T-helper 17 cell (primary cell): Measurements from ENCODE around the gene MCF2L2. TPM values are rescaled to one million over a fixed set of nuclear protein-coding genes. Genes with fewer than 3 reads are reported as not detected.

Experiments used
- ATAC-seq: fragments of 150-1000 bp; cut with Tn5 transposase; 2 replicates; pipeline ENCODE4 v1.10.0; 2021; ENCODE audit warnings: mild to moderate bottlenecking, moderate library complexity
- DNase-seq, 3 donors: peaks; one replicate each; pipeline versions ENCODE4 v3.0.0 to v3.0.0-alpha.2; 2020 to 2021
- H3K9me3 ChIP-seq: one replicate; pipeline ENCODE4 v1.7.0; 2013; ENCODE audit warnings: low read length, mild to moderate bottlenecking; ENCODE audit not compliant: control insufficient read depth, poor library complexity, severe bottlenecking
- H3K27ac Mint-ChIP-seq: one replicate; pipeline ENCODE4 v1.8.0; 2022; ENCODE audit warnings: mild to moderate bottlenecking, moderate library complexity, mixed read lengths
- H3K27me3 Mint-ChIP-seq: one replicate; pipeline ENCODE4 v1.8.0; 2022; ENCODE audit warnings: mixed read lengths
- H3K36me3 Mint-ChIP-seq: one replicate; pipeline ENCODE4 v1.8.0; 2022; ENCODE audit warnings: low read depth, mixed read lengths
- H3K4me1 Mint-ChIP-seq: one replicate; pipeline ENCODE4 v1.8.0; 2022; ENCODE audit warnings: mild to moderate bottlenecking, mixed read lengths
- H3K4me3 Mint-ChIP-seq: one replicate; pipeline ENCODE4 v1.8.0; 2022; ENCODE audit warnings: mild to moderate bottlenecking, moderate library complexity, mixed read lengths
- total RNA-seq, 4 donors: library from RNA in 2 of 4; stranded (reverse) in 2 of 4; gene quantifications; one replicate each; pipeline ENCODE4 v1.2.3 and lab custom pipeline; 2022 to 2026

Gene MCF2L2
- total RNA-seq, 2 donors from 2014 or later = 25.7 to 27.2 TPM

DNA sequence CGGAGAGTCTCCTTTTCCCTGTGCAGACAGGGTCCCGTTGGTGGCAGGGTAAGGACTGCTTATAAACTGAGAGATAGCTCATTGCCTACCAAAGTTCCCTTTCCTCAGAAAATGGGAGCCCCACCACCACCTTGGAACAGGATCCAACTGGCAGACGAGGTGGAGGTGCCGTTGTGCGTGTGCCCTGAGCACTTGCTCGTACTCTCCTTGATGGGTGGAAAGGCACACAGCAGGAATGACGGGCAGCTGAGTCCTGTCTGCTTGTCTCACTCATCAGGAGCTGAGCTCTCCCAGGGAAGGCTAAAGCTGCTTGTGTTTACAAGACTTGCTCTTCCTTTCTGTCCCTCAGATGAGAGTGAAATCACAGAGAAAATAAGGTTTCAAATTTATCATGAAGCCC lies 114.7 kb downstream of the MCF2L2 start:
- Mint-ChIP-seq H3K27ac (peak overlapping the region; percentile 34), H3K36me3 (peaks cover 10% of the 10 kb centered on the region), H3K27me3 (no peaks in the 10 kb centered on the region), H3K4me3 (no peak overlapping the region), H3K4me1 (peaks cover 4% of the 10 kb centered on the region)
- H3K9me3 ChIP-seq = no peaks in the 10 kb centered on the region
- DNase-seq = no peak
- no peak for ATAC-seq

DNA sequence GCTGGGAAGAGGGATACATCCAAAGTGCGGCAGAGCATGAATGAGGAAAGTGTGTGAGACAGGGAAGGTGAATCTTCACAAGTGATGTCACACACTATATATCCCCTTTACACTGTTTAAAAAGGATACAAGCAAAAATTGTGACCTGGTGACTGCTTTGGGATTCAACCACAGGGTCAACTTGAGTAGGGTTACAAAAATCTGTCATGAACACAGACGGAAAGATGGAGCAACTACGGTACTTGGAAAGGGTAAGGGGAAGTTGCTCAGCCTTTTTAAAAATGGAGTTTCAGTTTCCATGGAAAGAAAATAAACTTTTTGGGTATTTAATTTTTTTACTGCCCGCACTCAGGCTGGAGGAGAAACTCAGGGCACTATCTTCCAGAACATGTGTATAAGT lies 115.1 kb downstream of the MCF2L2 start:
- H3K27ac Mint-ChIP-seq = no peak overlapping the region
- no peak overlapping the region for H3K4me3 Mint-ChIP-seq
- no peaks in the 10 kb centered on the region for H3K27me3 Mint-ChIP-seq
- ATAC-seq = no peak
- no peak for DNase-seq
- no peaks in the 10 kb centered on the region for H3K9me3 ChIP-seq
- peaks cover 10% of the 10 kb centered on the region for H3K36me3 Mint-ChIP-seq
- H3K4me1 Mint-ChIP-seq = peaks cover 4% of the 10 kb centered on the region

DNA sequence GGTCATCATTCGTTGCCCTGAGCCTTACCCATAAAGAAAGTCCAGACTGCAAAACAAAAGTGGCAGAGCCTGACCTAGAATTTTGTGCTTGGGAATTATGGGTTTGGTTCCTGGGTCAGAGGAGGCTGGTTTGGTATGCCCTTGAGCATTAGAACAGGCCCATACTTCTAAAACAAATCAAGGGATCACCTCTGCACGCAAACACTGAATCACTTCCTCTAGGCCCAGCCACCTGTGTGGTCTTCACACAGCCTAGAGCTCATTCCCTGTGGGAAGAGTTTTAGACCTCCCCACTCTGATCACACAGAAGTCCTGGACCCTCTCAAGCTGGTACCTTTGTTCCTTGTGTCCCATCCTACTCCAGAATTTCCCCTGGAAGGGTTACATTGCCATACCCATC lies 116.0 kb downstream of the MCF2L2 start:
- no peaks in the 10 kb centered on the region for H3K9me3 ChIP-seq
- Mint-ChIP-seq H3K27me3 (no peaks in the 10 kb centered on the region), H3K4me1 (peaks cover 2% of the 10 kb centered on the region), H3K4me3 (no peak overlapping the region), H3K36me3 (peaks cover 12% of the 10 kb centered on the region), H3K27ac (no peak overlapping the region)
- DNase-seq (no peak), ATAC-seq (no peak)

DNA sequence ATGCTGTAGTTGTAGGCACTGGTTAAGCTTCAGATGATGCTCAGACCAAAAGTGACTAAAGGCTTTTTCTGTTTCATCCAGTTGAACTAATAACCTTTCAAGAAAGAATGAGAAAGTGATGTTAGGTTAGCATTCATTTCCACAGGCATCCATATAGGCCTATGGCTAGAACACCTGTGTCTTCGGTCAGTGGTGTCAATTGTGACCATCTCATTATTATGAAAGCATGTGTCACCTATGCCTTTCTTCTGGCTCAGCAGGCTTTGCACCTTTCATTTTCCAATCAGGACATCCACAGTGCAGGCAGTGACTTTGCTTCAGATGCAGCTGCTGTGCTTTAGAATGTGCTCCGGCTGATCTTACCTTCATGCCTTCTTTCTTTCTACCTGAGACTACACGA lies 117.5 kb downstream of the MCF2L2 start:
- peaks cover 2% of the 10 kb centered on the region for H3K4me1 Mint-ChIP-seq
- ATAC-seq (no peak), DNase-seq (no peak)
- no peak overlapping the region for H3K4me3 Mint-ChIP-seq
- no peaks in the 10 kb centered on the region for H3K9me3 ChIP-seq
- no peaks in the 10 kb centered on the region for H3K27me3 Mint-ChIP-seq
- H3K36me3 Mint-ChIP-seq = peaks cover 14% of the 10 kb centered on the region
- H3K27ac Mint-ChIP-seq = no peak overlapping the region

DNA sequence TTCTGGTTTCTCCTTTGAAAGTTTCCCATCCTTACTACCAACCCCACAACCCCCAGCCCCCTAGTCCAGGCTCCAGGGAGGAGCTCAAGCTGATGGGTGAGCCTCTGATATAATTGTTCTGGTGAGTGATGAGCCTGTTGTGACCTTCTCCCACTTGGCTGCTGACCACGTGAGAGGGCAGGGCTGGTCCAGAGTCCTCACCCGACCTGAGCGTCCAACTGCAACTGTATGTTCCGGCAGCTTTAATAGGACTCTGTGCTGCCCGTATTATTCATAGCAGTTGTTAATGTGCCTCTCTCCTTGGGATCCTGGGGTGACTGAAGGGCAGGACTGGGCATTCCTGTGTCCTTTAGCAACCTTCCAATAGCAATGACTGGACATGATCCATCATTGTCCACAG lies 119.1 kb downstream of the MCF2L2 start:
- no peaks in the 10 kb centered on the region for H3K27me3 Mint-ChIP-seq
- H3K9me3 ChIP-seq = no peaks in the 10 kb centered on the region
- H3K36me3 Mint-ChIP-seq = peaks cover 14% of the 10 kb centered on the region
- no peaks in the 10 kb centered on the region for H3K4me1 Mint-ChIP-seq
- no peak overlapping the region for H3K27ac Mint-ChIP-seq
- no peak overlapping the region for H3K4me3 Mint-ChIP-seq
- ATAC-seq (no peak), DNase-seq (no peak)

DNA sequence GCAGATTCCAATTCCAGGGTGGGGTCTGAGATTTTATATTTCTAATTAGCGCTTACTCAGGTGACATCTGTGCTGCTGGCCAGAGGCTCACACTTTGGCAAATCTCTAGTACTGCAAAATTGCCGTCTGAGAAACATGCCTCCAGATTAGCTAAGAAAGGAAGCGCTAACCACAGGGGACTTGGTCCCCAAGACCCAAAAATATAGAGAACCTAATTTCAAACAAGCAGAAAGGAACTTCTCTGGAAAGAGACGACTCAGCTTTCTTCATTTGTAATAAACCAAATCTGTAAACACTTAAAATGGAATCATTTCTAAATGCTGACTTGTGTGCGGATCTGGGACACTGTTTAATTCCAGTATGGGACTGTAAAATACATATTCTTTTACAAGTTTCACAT lies 119.7 kb downstream of the MCF2L2 start:
- H3K4me1 Mint-ChIP-seq = peaks cover 3% of the 10 kb centered on the region
- H3K9me3 ChIP-seq = no peaks in the 10 kb centered on the region
- H3K27me3 Mint-ChIP-seq = no peaks in the 10 kb centered on the region
- ATAC-seq = no peak
- H3K4me3 Mint-ChIP-seq = no peak overlapping the region
- peaks cover 15% of the 10 kb centered on the region for H3K36me3 Mint-ChIP-seq
- no peak for DNase-seq
- H3K27ac Mint-ChIP-seq = no peak overlapping the region

DNA sequence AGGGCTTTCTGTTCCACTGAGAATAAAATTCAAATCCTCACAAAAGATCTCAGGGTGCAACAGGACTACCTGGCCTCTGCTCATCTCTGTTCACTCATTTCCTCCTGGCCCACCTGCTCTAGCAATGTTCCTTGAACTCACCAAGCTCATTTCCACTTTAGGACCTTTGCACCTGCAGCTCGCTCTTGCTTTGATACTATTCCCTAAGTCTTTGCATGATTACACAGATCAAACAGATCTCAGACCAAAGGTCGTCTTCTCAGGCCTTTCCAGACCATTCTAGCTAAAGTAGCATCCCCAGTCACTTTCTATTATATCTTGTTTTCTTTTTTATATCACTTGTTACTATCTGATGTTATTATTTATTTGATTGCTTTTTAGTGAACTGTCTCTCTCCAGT lies 120.7 kb downstream of the MCF2L2 start:
- H3K4me3 Mint-ChIP-seq = no peak overlapping the region
- peaks cover 19% of the 10 kb centered on the region for H3K36me3 Mint-ChIP-seq
- no peaks in the 10 kb centered on the region for H3K9me3 ChIP-seq
- ATAC-seq (no peak), DNase-seq (no peak)
- H3K27me3 Mint-ChIP-seq = no peaks in the 10 kb centered on the region
- H3K27ac Mint-ChIP-seq = peak overlapping the region; percentile 61
- peaks cover 7% of the 10 kb centered on the region for H3K4me1 Mint-ChIP-seq

DNA sequence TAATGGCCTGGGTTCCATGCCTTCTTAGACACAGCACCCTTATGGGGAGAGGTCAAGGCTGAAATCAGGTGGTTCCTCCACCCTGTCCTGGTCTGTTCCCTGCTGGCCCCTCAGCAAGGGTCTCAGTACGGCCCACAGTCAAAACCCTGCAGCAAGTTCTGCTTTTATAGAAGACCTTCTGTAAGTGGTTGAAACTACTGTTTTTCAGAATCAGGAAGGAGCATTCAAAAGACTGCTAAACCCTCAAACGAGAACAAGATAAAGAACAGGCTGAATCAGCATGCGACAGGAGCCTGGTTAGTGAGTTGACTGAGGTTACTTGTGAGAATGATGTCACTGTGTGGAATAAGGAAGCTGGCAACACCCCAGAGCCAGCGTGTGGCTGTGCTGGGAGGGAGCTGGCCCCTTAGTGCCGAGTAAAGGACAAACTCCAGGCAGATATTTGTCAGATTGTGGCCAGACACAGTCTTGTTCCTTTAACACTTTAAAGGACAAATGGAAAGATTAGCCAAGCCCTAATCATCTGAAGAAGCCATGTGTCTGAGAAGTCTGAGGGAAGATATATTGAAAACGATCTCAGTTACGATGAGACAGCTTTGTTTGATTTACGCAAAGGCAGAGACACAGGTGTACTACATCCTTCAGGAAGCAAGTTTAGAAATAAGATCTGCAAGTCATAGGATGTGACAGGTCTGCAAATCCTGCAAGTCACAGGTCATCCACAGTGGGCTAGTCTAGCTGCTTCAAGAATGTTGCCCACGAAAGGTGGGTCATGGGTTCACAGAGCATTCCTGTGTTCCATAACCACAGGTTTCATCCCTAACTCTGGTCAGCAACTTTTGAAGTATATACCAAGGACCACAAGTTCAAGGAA lies 121.4 kb downstream of the MCF2L2 start:
- peak; percentile 78 for ATAC-seq
- no peaks in the 10 kb centered on the region for H3K9me3 ChIP-seq
- Mint-ChIP-seq H3K4me3 (no peak overlapping the region), H3K27ac (no peak overlapping the region), H3K27me3 (no peaks in the 10 kb centered on the region), H3K36me3 (peaks cover 21% of the 10 kb centered on the region), H3K4me1 (peaks cover 8% of the 10 kb centered on the region)
- no peak for DNase-seq

DNA sequence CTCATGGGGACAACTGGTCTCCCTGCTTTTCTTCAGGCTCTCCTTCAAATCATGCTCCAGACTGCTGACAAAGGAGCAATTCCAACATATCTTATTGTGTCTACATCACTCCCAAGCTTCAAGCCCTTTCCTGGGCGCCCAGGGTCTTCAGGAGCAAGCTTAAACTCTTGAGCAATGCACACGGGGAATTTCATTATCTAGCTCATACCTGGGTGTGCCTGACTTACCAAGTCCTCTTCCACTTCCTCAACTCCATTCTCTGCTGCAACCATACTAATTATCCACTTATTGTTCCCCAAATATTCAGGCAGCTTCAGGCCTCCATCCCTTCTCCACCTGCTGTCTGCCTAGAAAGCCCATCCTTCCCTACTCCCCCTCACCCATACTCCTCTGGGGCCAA lies 124.7 kb downstream of the MCF2L2 start:
- peak overlapping the region; percentile 86 for H3K27ac Mint-ChIP-seq

DNA sequence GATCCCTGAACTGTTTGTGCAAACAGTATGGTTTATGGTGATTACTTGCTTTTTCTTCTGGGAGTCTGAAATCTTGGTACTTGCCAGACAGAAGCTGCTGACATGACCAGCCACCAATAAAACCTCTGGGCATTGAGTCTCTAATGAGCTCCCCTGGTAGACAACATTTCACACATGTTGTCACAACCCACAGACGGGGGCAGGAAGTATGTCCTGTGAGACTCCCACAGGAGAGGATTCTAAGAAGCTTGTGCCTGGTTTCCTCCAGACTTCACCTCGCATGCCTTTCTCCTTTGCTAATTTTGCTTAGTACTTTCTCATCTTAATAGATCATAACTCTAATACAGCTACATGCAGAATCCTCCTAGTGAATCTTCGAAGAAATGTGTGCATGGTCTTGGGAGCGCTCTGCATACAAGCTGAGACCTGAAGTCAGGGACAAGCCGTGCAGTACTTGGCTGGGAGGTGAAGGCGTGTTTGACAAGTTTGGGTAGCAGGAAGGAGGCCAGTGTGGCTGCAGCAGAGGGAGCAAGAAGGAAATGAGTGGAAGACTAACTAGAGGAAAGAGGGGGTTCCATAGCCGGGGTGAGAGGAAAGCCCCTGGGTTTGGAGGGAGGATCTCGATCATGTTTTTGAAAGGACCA lies 126.4 kb downstream of the MCF2L2 start:
- no peak for ATAC-seq

More for the DNA sequence above, 124.7 kb downstream of the MCF2L2 start:
- H3K4me1 Mint-ChIP-seq = peaks cover 11% of the 10 kb centered on the region
- peak overlapping the region; percentile 72 for H3K4me3 Mint-ChIP-seq
- ATAC-seq (no peak), DNase-seq (no peak)
- H3K9me3 ChIP-seq = no peaks in the 10 kb centered on the region
- H3K36me3 Mint-ChIP-seq = peaks cover 13% of the 10 kb centered on the region
- no peaks in the 10 kb centered on the region for H3K27me3 Mint-ChIP-seq

DNA sequence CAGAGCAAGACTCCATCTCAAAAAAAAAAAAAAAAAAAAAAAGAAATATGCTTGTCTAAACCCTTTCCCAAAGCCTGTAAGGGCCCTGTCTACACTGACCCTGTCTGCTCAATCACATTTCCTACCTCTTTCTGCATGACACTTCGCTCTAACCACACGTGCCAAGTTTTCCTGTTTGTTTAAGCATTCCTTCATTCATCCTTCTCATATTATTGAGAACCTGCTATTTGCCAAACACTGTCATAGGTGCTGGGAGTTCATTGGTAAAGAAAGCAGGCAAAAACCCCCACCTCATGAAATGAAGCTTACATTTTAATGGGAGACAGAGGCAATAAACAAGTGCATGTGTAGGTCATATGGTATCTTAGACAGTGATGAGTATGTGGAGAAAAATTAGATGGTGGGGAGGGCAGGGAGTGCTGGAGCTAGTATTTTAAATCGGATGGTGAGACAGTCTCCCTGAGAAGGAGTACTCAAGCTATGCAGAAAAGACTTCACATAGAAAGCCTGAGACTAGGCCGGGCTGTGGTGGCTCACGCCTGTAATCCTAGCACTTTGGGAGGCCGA lies 127.3 kb downstream of the MCF2L2 start:
- no peak for DNase-seq
- peaks cover 14% of the 10 kb centered on the region for H3K4me1 Mint-ChIP-seq
- no peaks in the 10 kb centered on the region for H3K27me3 Mint-ChIP-seq

More for the DNA sequence above, 126.4 kb downstream of the MCF2L2 start:
- no peaks in the 10 kb centered on the region for H3K9me3 ChIP-seq
- no peak overlapping the region for H3K4me3 Mint-ChIP-seq
- no peak overlapping the region for H3K27ac Mint-ChIP-seq
- DNase-seq = no peak
- H3K36me3 Mint-ChIP-seq = peaks cover 11% of the 10 kb centered on the region
- H3K27me3 Mint-ChIP-seq = no peaks in the 10 kb centered on the region
- H3K4me1 Mint-ChIP-seq = peaks cover 11% of the 10 kb centered on the region

DNA sequence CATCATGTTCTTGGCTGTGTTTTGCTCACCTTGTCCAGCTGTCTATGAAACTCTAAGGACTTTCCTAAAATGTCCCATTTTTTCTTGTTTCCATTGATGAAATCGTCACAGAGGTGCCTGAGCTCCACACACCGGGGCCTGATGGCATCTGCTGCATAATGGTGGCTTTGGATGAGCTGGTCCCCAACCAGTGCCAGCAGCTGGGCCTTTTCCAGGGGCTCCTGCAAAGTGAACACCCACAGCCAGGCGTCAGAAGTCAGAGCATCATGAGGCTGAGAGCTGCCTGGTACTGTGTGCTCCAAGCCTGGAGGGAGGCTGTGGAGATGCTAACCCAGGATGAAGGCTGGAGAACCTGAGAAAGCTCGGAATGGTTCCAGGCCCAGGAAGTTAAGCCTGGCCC lies 128.4 kb downstream of the MCF2L2 start:
- H3K27me3 Mint-ChIP-seq = no peaks in the 10 kb centered on the region
- ATAC-seq = no peak
- H3K4me1 Mint-ChIP-seq = peaks cover 14% of the 10 kb centered on the region
- peaks cover 17% of the 10 kb centered on the region for H3K36me3 Mint-ChIP-seq
- H3K4me3 Mint-ChIP-seq = no peak overlapping the region
- no peak overlapping the region for H3K27ac Mint-ChIP-seq
- DNase-seq = no peak
- no peaks in the 10 kb centered on the region for H3K9me3 ChIP-seq

More for the DNA sequence above, 127.3 kb downstream of the MCF2L2 start:
- H3K9me3 ChIP-seq = no peaks in the 10 kb centered on the region
- H3K27ac Mint-ChIP-seq = no peak overlapping the region
- no peak for ATAC-seq
- peaks cover 16% of the 10 kb centered on the region for H3K36me3 Mint-ChIP-seq
- H3K4me3 Mint-ChIP-seq = no peak overlapping the region

DNA sequence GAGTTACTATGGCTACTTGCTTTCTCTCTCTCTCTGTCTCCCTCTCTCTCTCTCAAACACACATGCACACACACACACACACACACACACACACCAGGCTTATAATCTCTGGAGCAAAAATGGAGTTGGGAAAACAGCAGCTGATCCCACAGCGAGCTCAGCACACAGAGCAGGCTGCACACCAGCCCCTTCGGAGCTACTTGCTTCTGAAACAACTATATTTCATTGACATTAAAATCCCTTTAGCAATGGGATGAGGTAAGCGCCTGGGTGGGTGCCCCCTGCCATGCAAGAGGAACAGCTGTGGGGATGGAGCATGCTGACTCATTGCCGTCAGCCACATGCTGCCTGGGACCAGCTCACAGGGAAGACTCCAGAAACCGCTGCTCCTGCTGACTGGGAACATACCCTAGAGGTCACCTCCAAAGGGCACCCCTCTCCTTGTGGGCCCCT lies 129.7 kb downstream of the MCF2L2 start:
- peaks cover 13% of the 10 kb centered on the region for H3K36me3 Mint-ChIP-seq
- no peaks in the 10 kb centered on the region for H3K9me3 ChIP-seq
- ATAC-seq = no peak
- peaks cover 11% of the 10 kb centered on the region for H3K4me1 Mint-ChIP-seq
- H3K4me3 Mint-ChIP-seq = no peak overlapping the region
- no peaks in the 10 kb centered on the region for H3K27me3 Mint-ChIP-seq
- DNase-seq = no peak
- no peak overlapping the region for H3K27ac Mint-ChIP-seq
